ENCODE measurements around the gene PLA2G7.
"Not testable (repeated sequence)": the region's sequence is repeated elsewhere in the genome, so short reads cannot be mapped to it uniquely, and the experiment has no call there.

The PLA2G7 gene

GRCh38 chr6:46746696-46747095, 11.5 kb upstream of the PLA2G7 start, which contains the start of gene ANKRD66:
ANKRD66 (plus strand) TSS chr6:46746933; CDS start chr6:46751949, 5,016 bp downstream.
- DNase-seq, result no peak

GRCh38 chr6:46745973-46746372, 10.8 kb upstream of the PLA2G7 start:
- no peak for DNase-seq

- DNase-seq, result not testable (repeated sequence)
Observed at GRCh38 chr6:46744159-46744725, 9.1 kb upstream of the PLA2G7 start.

GRCh38 chr6:46743425-46744158, 8.4 kb upstream of the PLA2G7 start:
- no peak for DNase-seq

- no peak for DNase-seq
Observed at GRCh38 chr6:46741910-46742309, 6.7 kb upstream of the PLA2G7 start.

GRCh38 chr6:46741482-46741881, 6.3 kb upstream of the PLA2G7 start:
- DNase-seq, result no peak

GRCh38 chr6:46736906-46737305, 1.7 kb upstream of the PLA2G7 start:
- no peak for DNase-seq

GRCh38 chr6:46735720-46736031, 501 bp upstream of the PLA2G7 start:
- no peak for DNase-seq

- no peak for DNase-seq
Observed at GRCh38 chr6:46733341-46733801, 1.8 kb downstream of the PLA2G7 start.

- no peak for DNase-seq
Observed at GRCh38 chr6:46730921-46731461, 4.2 kb downstream of the PLA2G7 start.

GRCh38 chr6:46729787-46730326, 5.3 kb downstream of the PLA2G7 start:
- DNase-seq, result no peak

- no peak for DNase-seq
Observed at GRCh38 chr6:46720401-46720800, 14.8 kb downstream of the PLA2G7 start.

- DNase-seq, result no peak
Observed at GRCh38 chr6:46719099-46719498, 16.1 kb downstream of the PLA2G7 start.

- DNase-seq, result no peak
Observed at GRCh38 chr6:46715141-46715540, 20.0 kb downstream of the PLA2G7 start.

GRCh38 chr6:46711491-46711890, 23.7 kb downstream of the PLA2G7 start:
- no peak for DNase-seq

- no peak for DNase-seq
Observed at GRCh38 chr6:46706464-46706863, 28.7 kb downstream of the PLA2G7 start.

- no peak for DNase-seq
Observed at GRCh38 chr6:46704562-46704961, 30.6 kb downstream of the PLA2G7 start.

GRCh38 chr6:46699970-46700369, 35.2 kb downstream of the PLA2G7 start:
- no peak for DNase-seq

GRCh38 chr6:46690911-46691451, 44.2 kb downstream of the PLA2G7 start:
- DNase-seq, result no peak

- no peak for DNase-seq
Observed at GRCh38 chr6:46690141-46690755, 44.9 kb downstream of the PLA2G7 start.

GRCh38 chr6:46689657-46690056, 45.5 kb downstream of the PLA2G7 start:
- no peak for DNase-seq

- no peak for DNase-seq
Observed at GRCh38 chr6:46688966-46689335, 46.2 kb downstream of the PLA2G7 start.

Measured in CD4-positive, alpha-beta T cell treated with Interleukin-17A for 1 hour (primary cell).